ENCODE measurements around the gene AP3M1. TPM values are rescaled to one million over a fixed set of nuclear protein-coding genes. Genes with fewer than 3 reads are reported as not detected.

The AP3M1 gene
- total RNA-seq, 1 experiment from 2014 or later = 37.4 TPM

- Histone ChIP-seq H4K20me1 (ENCODE audit: control insufficient read depth, insufficient read depth, insufficient read length) (no peaks in the 10 kb centered on the region), H3K9ac (ENCODE audit: extremely low read depth, insufficient read length, low read length) (peak overlapping the region; percentile 60), H3K27ac (ENCODE audit: insufficient read length, low read depth, low read length) (no peak overlapping the region), H3K23ac (ENCODE audit: insufficient read length, low read depth, low read length) (no peak overlapping the region), H3K79me1 (ENCODE audit: insufficient read depth, low read depth, low read length, poor library complexity, severe bottlenecking) (no peaks in the 10 kb centered on the region), H3K56ac (ENCODE audit: insufficient read length, low read depth, low read length) (no peak overlapping the region), H2BK15ac (ENCODE audit: low read depth, low read length) (no peak overlapping the region), H3K23me2 (ENCODE audit: insufficient read length, low read depth, low read length, poor library complexity, severe bottlenecking) (peaks cover 7% of the 10 kb centered on the region), H3K9me3 (ENCODE audit: control insufficient read depth, low read depth, low read length) (no peaks in the 10 kb centered on the region), H3T11ph (ENCODE audit: low read length) (no peak overlapping the region), H2AFZ (ENCODE audit: low read length) (no peak overlapping the region), H4K8ac (replicated peaks; ENCODE audit: insufficient read length, low read depth, low read length) (no peak overlapping the region), H2BK5ac (ENCODE audit: insufficient read length, low read length) (no peak overlapping the region), H3K79me2 (ENCODE audit: insufficient read depth, low read length) (peaks cover 2% of the 10 kb centered on the region; the same call in 1 of the 2 replicates), H4K5ac (ENCODE audit: insufficient read length, low read depth, low read length) (no peak overlapping the region), H3K14ac (ENCODE audit: insufficient read depth, low read length) (peak overlapping the region; percentile 83; the same call in 1 of the 2 replicates), H3K4ac (ENCODE audit: low read depth, low read length) (no peak overlapping the region), H3K4me1 (ENCODE audit: insufficient read depth, low read length) (peaks cover 7% of the 10 kb centered on the region), H2BK20ac (ENCODE audit: low read depth, low read length, poor library complexity, severe bottlenecking) (no peak overlapping the region), H2AK5ac (ENCODE audit: insufficient read length, low read length) (no peak overlapping the region), H3K4me2 (ENCODE audit: insufficient read depth, insufficient read length, low read length) (peak overlapping the region; percentile 83), H2BK120ac (ENCODE audit: low read depth, low read length, poor library complexity, severe bottlenecking) (no peak overlapping the region), H3K27me3 (ENCODE audit: insufficient read depth, low read length) (no peaks in the 10 kb centered on the region), H4K91ac (ENCODE audit: insufficient read length, low read depth, low read length) (no peak overlapping the region), H3K18ac (ENCODE audit: insufficient read length, low read depth, low read length) (peak overlapping the region; percentile 68), H2BK12ac (ENCODE audit: insufficient read length, low read depth, low read length) (no peak overlapping the region)
- Mint-ChIP-seq H3K9me3 (no peaks in the 10 kb centered on the region), H3K4me1 (peaks cover 32 to 39% of the 10 kb centered on the region in 2 experiments), H3K4me3 (peak overlapping the region; percentile 89 to 90), H3K27ac (peak overlapping the region; percentile 94 to 97 (median 96); a peak in 5 of 7 replicates), H3K36me3 (ENCODE audit: insufficient read depth in 1 of 3, low read depth in 3 of 3) (peaks cover 0 to 3% (median 0%) of the 10 kb centered on the region in 3 experiments; a peak in 2 of 7 replicates), H3K27me3 (ENCODE audit: low read depth) (no peaks in the 10 kb centered on the region)
- no CpG with 5 or more reads among the region's 13 CpGs for WGBS (ENCODE audit: extremely low coverage, insufficient read length, low lambda C conversion rate)
- no peak for DNase-seq
- no peak for TF ChIP-seq CTCF (conservative IDR thresholded peaks at IDR 0.05)
These were observed 26.6 kb upstream of the AP3M1 start for GRCh38 chr10:74177140-74177677.

Data from H9 (cell line).